ENCODE measurements around the gene GRK4. TPM values are rescaled to one million over a fixed set of nuclear protein-coding genes. Genes with fewer than 3 reads are reported as not detected.

Gene GRK4
- total RNA-seq, 1 donor from 2014 or later, result 9.3 TPM

DNA sequence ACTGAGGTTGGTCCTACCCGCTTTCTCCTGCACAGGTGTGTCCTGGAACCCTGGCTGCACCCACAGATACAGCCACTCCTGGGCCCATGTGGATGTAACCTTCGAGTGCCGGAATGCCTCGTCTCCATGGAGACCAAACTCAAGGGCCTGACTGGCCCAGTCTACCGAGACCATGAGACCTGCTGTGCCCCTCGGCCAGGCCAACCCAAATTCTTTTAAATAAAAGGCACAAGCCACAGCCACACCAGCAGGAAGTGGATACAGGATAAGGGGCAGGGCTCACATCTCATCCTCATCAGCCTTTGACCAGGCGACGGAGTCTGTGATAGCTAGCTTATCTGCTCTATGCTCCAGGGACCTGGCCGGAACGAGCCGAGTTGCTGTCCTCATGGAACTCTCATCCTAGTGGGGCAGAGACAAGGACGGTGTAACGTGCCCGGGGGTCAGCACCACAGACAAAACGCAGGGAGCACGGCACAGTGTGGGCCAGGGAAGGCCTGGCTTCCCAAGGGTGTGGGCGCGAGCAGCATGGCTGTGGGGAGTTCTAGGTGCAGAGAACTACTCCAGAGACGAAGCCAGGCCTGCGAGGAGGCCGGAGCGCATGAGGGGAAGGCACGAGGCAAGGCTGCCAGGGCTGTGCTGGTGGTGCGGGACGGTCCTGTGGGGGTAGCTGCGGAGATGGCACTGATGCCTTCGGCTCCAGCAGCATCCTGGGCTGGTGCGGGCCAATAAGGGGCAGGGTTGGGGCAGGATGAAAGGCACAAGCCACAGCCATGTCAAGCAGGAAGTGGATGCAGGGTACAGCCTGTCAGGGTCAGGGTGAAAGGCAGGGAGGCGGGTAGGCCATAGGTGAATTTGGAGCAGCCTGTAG lies 22.9 kb upstream of the GRK4 start:
- Mint-ChIP-seq H3K27me3 (no peaks in the 10 kb centered on the region), H3K27ac (no peak overlapping the region), H3K4me3 (no peak overlapping the region), H3K9me3 (no peaks in the 10 kb centered on the region), H3K36me3 (peaks cover 3% of the 10 kb centered on the region), H3K4me1 (ENCODE audit: unreplicated experiment) (peaks cover 17% of the 10 kb centered on the region)
- TF ChIP-seq, protein P1, sequence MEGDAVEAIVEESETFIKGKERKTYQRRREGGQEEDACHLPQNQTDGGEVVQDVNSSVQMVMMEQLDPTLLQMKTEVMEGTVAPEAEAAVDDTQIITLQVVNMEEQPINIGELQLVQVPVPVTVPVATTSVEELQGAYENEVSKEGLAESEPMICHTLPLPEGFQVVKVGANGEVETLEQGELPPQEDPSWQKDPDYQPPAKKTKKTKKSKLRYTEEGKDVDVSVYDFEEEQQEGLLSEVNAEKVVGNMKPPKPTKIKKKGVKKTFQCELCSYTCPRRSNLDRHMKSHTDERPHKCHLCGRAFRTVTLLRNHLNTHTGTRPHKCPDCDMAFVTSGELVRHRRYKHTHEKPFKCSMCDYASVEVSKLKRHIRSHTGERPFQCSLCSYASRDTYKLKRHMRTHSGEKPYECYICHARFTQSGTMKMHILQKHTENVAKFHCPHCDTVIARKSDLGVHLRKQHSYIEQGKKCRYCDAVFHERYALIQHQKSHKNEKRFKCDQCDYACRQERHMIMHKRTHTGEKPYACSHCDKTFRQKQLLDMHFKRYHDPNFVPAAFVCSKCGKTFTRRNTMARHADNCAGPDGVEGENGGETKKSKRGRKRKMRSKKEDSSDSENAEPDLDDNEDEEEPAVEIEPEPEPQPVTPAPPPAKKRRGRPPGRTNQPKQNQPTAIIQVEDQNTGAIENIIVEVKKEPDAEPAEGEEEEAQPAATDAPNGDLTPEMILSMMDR (conservative IDR thresholded peaks at IDR 0.05), result no peak
- peak; percentile 61 for DNase-seq (ENCODE audit: extremely low spot score, unreplicated experiment)

DNA sequence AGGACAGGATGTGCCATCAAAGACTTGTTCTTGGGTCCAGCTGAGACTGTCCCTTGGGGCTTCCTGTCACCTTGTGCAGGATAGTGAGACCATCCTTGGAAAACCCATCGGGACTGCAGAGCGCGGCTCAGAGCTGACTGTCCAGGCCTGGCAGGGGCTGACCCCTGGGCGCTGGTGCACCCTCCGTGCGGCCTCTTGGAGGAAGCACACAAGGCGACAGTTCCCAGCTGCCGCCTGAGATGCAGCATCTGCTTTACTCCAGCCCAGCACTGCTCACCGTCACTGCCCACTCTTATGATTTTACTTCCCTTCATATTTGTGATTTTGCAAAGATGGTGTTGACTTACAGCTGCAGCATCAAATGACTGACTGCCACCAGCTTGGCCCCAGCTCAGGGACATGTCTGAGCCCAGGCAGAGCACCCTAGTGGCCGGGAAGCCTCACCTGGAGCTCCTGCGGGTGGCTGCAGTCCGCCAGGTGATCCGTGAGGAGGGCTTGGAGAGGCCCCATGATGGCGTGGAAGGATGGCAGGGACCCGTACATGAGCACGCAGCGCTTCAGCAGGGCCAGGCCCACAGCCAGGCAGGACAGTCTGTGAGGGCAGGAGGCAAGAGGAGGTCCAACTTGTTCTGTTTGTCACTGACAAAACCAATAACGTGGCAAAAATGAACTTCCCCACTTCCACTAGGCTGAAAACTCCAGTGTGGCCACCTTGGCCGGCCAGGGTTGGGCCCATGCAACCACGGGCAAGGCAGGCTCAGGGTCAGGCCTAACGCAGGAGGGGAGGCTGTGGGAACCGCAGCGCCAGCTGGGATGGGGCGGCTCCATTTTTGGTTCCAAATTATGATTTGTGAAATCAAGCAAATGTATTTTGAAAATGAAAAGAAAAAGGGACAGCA lies 22.0 kb upstream of the GRK4 start:
- no peak overlapping the region for H3K4me3 Mint-ChIP-seq
- peaks cover 9% of the 10 kb centered on the region for H3K4me1 Mint-ChIP-seq (ENCODE audit: unreplicated experiment)
- H3K9me3 Mint-ChIP-seq, result no peaks in the 10 kb centered on the region
- peaks cover 3% of the 10 kb centered on the region for H3K36me3 Mint-ChIP-seq
- DNase-seq (ENCODE audit: extremely low spot score, unreplicated experiment), result peak; percentile 67
- no peaks in the 10 kb centered on the region for H3K27me3 Mint-ChIP-seq
- no peak overlapping the region for H3K27ac Mint-ChIP-seq
- TF ChIP-seq, protein P1 (conservative IDR thresholded peaks at IDR 0.05), result no peak

DNA sequence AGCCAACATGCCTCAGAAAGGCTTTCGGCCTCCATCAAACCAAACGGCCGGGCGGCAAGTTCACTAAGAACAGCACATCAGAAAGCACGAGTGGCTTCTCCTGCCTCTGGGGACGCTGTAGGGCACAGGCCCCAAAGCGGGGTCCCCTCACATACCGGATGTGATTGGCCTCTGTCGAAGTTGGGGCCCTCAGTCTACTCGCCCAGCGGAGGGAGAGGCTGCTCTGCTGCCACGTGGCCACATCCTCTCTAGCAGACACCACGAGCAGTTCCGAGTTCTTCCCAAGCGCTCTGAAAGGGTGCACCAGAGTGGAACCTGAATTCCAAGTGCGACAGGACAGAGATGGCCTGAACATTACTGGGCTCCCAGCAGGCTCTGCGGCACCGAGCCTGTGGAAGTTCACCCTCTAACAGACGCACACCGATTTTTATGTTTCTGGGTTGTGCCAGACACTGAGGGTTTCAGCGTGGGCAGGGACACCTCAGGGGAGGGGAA lies 21.3 kb upstream of the GRK4 start:
- Mint-ChIP-seq H3K27ac (peak overlapping the region; percentile 41), H3K36me3 (peaks cover under 1% of the 10 kb centered on the region), H3K27me3 (no peaks in the 10 kb centered on the region), H3K4me3 (no peak overlapping the region), H3K4me1 (ENCODE audit: unreplicated experiment) (peaks cover 3% of the 10 kb centered on the region), H3K9me3 (no peaks in the 10 kb centered on the region)
- peak; percentile 61 for DNase-seq (ENCODE audit: extremely low spot score, unreplicated experiment)
- TF ChIP-seq, protein P1 (conservative IDR thresholded peaks at IDR 0.05), result no peak

DNA sequence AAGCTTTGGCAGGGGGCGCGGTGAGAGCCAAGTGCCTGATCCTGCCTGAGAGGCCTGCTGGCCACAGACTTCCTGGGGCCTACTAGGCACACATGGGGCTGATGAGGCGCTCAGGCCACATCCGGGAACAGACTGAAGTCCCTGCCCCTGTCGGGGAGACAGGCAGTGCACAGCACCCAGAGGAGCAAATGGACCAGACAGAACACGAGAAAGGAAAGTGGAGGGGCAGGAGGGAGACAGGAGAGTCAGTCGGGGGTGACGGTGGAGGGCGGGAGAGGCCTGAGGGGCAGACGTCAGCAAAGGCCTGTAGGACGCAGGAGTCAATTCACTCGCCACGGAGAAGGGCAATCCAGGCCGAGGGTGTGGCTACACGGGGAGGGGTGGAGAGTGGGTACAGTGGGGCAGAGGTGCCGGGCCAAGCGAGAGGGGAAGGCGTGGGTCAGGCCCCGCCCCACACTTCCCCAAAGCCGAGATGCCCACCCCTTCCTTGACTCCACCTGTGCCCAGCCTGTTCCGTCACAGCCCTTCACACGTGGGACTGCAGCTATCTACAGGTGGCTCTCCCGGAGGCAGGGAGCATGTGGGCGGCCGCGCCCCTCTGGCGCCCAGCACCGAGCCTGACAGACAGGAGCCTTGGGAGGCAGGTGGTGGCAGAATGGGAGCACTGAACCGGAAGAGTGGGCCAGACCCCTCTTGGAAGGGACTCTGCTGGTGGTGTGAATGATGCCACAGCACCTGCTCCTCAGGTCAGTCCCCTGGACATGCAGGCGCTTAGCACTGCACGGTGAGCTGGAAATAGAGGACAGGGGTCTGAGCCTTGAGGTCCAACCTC lies 20.6 kb upstream of the GRK4 start:
- Mint-ChIP-seq H3K9me3 (no peaks in the 10 kb centered on the region), H3K36me3 (no peaks in the 10 kb centered on the region), H3K27ac (peak overlapping the region; percentile 41), H3K4me3 (no peak overlapping the region), H3K27me3 (no peaks in the 10 kb centered on the region), H3K4me1 (ENCODE audit: unreplicated experiment) (no peaks in the 10 kb centered on the region)
- TF ChIP-seq, protein P1 (conservative IDR thresholded peaks at IDR 0.05), result no peak
- DNase-seq (ENCODE audit: extremely low spot score, unreplicated experiment), result peak; percentile 66
